Measurements from ENCODE around the gene TPGS1.
A peak's percentile ranks its signal among the peaks of the same experiment; 100 is the strongest.

The TPGS1 gene, protein sequence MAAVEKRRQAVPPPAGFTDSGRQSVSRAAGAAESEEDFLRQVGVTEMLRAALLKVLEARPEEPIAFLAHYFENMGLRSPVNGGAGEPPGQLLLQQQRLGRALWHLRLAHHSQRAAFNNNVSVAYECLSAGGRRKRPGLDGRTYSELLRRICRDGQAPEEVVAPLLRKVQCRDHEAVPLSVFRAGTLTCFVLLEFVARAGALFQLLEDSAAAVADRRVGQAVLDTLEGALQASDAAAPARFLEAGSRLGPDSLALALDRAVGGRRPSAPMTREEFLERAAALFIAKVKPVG

DNA sequence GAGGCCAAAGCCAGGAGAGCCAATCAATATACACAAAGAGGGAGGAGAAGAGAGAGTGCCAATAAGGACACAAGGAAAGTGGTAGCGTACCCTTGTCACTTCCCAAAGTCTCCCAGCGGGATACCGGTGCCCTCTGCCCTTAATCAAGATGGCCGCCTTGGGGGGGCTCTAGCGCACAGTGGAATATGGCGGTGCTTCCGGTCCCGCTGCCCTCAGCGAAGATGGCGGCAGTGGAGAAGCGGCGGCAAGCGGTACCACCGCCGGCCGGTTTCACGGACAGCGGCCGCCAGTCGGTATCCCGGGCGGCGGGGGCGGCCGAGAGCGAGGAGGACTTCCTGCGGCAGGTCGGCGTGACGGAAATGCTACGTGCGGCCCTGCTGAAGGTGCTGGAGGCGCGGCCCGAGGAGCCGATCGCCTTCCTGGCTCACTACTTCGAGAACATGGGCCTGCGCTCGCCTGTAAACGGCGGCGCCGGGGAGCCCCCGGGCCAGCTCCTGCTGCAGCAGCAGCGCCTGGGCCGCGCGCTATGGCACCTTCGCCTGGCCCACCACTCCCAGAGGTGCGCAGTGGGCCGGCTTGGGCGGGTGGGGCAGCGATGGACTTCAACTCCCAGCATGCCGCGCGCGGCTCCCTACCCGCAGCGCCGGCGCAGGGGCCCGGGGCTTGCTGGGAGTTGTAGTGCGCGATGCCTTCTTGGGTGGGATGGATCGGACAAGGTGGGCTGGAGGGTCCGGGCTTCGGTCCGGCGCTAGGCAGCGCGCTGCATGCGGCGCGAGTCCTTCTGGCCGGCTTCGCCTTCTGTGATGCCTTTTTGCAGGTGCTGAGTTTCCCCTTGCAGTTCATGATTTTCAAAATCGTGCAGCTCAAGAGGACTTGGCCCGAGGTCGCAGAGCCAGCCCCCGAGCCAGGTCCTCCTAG is at the start of gene TPGS1:
Gene TPGS1 (plus strand): TSS at position 212 of the 918 bp plus-strand sequence. CDS start 10 bp downstream, at position 222.
- peak; percentile 73 for DNase-seq

DNA sequence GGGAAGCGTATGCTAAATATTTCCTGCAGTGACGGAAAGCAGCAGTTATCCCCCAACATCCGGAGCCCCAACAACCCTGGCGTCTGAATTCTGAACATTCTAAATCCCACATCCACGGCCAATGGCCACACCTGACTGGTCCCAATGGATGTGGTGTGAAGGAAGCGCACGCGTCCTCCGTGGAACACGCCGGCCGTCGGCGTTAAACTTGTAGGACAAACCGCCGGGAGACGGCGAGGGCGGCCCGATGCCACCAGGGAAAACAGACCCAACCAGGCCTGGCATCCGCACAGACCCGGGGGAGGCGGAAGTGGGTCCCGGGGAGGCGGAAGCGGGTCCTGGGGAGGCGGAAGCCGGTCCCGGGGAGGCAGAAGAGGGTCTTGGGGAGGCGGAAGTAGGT is 49.7 kb upstream of the TPGS1 start:
- no peak for DNase-seq

- no peak for DNase-seq
Observed at GRCh38 chr19:458091-459042, 48.9 kb upstream of the TPGS1 start.

- peak; percentile 48 for DNase-seq
Observed at GRCh38 chr19:459724-460511, 47.4 kb upstream of the TPGS1 start.

DNA sequence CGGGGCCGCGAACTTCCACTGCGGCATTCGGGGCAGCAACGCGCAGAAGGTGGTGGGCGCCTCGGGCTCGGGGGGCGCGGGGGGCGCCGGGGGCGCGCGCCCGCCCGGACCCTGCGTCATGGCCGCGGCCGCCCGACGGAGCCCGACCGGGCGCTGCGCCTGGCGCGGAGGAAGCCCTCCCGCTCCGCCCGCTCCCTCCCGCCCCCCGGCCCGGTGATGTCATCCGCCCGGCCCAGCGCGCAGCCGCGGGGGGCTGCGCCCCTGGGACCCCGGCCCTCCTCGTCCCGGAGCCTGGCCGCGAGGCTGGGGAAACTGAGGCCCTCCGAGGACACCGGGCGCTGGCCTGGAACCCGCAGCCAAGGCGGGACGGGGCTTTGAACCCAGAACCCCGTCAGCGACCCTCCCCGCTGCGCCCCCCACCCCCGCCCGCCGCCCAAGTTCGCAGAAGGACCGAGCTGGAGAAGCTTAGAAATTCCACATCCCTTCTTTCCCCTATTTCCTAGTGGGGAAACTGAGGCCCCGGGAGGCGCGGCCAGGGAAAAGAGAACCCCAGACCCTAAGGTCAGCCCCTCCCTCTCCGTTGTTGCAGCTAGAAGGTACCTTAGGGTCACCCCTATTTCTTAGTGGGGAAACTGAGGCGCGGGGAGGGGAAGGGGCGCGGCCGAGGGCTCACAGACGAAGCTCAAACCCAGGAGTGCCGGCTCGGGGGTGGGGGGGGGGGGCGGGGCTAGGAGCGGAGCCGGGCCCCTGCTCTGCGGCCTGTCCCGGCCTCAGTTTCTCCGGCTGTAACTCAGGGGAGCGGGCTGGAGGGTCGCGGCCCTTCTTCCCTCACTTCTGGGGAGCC is 46.2 kb upstream of the TPGS1 start, which contains the start of gene SHC2:
Gene SHC2 (minus strand): TSS at position 157 of the 844 bp plus-strand sequence. CDS start 37 bp downstream, at position 120.
- DNase-seq, result peak; percentile 35

GRCh38 chr19:461721-462551 is 45.4 kb upstream of the TPGS1 start:
- DNase-seq, result peak; percentile 77

DNA sequence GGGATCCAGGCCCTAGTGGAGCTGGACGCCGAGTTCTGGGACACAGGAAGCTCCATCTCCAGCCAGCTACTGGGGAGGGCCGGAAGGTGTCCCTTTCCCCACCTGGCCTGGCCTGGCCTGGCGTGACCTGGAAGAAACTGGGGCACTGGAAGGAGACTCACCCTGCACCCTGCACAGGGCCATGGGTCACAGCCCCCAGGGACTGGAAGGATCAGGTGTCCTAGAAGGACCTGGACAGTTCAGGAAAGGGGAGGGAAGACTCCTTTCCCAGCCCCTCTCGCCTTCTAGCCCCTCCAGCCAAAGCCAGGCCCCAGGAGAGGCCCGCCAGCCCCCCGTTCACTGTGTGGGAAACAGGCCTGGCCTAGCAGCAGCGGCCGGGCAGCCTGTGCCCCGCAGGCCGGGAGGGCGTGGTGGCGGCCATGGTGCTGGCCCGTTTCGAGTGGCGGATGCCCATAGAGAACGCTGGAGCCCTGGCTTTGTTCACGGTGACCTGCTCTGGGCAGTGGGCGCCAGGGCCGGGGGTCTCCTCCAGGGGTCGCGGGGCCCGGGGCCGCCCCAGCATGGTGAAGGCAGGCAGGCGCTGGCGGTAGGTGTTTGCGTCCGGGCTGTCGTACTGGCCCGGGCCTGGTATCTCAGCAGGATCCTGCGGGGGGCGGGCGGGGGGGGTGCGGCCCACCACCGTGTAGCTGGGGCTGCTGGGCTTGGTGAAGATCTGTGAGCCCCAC is 43.7 kb upstream of the TPGS1 start:
- DNase-seq, result no peak

DNA sequence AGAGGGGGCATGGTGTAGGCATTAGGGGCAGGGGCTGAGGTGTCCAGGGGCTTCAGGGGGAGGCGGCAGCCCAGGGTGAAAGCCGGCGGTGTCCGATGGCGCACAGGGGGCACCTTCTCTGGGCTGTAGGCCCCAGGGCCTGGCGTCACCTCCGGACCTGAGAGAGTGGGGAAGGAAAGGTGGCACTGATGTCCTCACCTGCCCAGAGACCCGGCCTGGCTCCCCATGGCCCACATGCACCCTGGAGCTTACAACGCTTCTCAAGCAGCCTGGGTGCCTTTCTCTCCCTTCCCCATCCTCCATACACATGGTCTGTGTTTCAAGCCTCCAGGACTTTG is 43.1 kb upstream of the TPGS1 start:
- no peak for DNase-seq

GRCh38 chr19:465056-465816 is 42.1 kb upstream of the TPGS1 start:
- DNase-seq, result no peak

DNA sequence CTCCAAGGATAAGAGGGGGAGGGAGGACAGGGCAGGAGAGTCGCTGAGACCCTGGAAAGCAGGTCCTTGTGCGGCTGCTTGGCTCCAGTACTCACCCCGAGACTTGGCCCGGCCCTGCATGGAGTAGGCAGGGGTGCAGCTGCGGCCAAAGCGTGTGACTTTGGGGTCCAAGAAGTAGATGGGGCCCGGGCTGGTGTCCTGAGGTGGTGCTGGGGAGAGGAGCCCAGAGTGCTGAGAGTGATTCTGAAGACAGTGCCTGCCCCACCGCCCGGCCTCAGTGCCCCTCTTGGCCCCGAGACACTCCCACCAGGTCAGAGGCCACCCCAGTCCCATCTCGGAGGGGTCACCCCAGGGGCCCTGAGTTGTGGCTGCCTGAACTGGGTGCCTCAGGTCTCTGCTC is 39.7 kb upstream of the TPGS1 start:
- no peak for DNase-seq

- no peak for DNase-seq
Observed at GRCh38 chr19:468587-469256, 38.6 kb upstream of the TPGS1 start.

- no peak for DNase-seq
Observed at GRCh38 chr19:469833-470232, 37.5 kb upstream of the TPGS1 start.

DNA sequence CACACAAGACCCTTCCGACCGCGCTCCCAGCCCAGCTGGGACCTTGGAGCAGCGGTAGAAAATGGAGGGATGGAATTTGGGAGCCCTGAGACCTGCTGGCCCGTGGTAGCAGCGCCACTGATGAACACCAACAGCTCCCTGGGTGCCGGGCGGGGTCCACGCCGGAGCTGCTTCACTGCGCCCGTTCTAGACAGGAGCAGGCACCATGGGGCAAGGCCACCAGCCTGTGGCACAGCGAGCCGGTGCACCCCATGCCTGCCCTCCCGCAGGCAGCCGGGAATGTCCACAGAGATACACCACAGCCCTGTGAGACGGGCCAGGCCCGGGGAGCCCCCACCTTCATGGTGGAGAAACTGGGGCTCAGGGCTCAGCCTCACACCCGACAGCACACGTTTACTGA is 36.6 kb upstream of the TPGS1 start:
- no peak for DNase-seq

GRCh38 chr19:472005-472858 is 35.1 kb upstream of the TPGS1 start:
- DNase-seq, result no peak

GRCh38 chr19:474126-475078 is 32.9 kb upstream of the TPGS1 start:
- DNase-seq, result no peak

DNA sequence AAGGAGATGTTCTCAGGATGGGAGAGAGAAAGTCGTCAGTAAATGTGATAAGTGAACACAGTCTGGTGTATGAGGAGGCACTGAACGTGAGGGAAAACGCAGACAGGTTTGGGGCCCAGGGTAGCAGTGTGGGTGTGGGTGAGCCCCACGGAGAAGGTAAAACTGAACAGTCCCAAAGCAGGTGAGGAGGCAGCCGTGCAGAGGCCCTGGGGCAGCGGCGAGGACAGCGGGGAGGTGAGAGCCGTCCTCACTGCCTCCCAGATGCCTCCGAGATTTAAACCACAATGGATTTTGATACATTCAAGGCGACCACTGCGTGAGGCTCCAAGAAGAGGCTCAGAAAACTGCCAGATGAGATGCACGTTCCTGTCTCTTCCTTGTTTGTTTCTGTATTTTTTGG is 31.9 kb upstream of the TPGS1 start:
- DNase-seq, result no peak

All from NCI-H774 (cell line).